Calu3 (cell line): ENCODE data around the gene PNMA1. TPM values are rescaled to one million over a fixed set of nuclear protein-coding genes. Genes with fewer than 3 reads are reported as not detected.

Experiments used
- BruUV-seq: library from RNA; stranded (reverse); fragments of 400-500 nt; replicated peaks from 2 replicates; lab custom pipeline; 2021; lab: Mats Ljungman, UMichigan
- CTCF ChIA-PET: fragments of 300-600 bp; sonication (Branson Sonifier 250); formaldehyde crosslinking; loops from one replicate; lab custom pipeline; 2022; ENCODE audit warnings: antibody characterized with exemption; lab: Charles Lee
- DNase-seq: peaks from one replicate; pipeline ENCODE4 v3.0.0; 2022
- H3K27ac Mint-ChIP-seq: one replicate; pipeline ENCODE4 v1.8.0; 2022; ENCODE audit warnings: mixed read lengths; ENCODE audit not compliant: unreplicated experiment
- H3K27me3 Mint-ChIP-seq: one replicate; pipeline ENCODE4 v1.8.0; 2022; ENCODE audit warnings: mixed read lengths; ENCODE audit not compliant: unreplicated experiment
- H3K36me3 Mint-ChIP-seq: one replicate; pipeline ENCODE4 v1.8.0; 2022; ENCODE audit warnings: mild to moderate bottlenecking, moderate library complexity, mixed read lengths; ENCODE audit not compliant: insufficient read depth, unreplicated experiment
- H3K4me1 Mint-ChIP-seq: one replicate; pipeline ENCODE4 v1.8.0; 2022; ENCODE audit warnings: mild to moderate bottlenecking, low read depth, mixed read lengths; ENCODE audit not compliant: unreplicated experiment
- H3K4me3 Mint-ChIP-seq: one replicate; pipeline ENCODE4 v1.8.0; 2022; ENCODE audit warnings: mild to moderate bottlenecking, low read depth, moderate library complexity, mixed read lengths; ENCODE audit not compliant: unreplicated experiment
- H3K9me3 Mint-ChIP-seq: one replicate; pipeline ENCODE4 v1.8.0; 2022; ENCODE audit warnings: low read depth, mixed read lengths; ENCODE audit not compliant: unreplicated experiment
- CTCF ChIP-seq: fragments of 200-600 bp; IDR thresholded peaks from one replicate; pipeline ENCODE4 v1.8.0; 2022; ENCODE audit warnings: antibody characterized with exemption; ENCODE audit not compliant: unreplicated experiment
- intact Hi-C: fragments of 100-400 bp; cut with micrococcal nuclease; formaldehyde crosslinking; loops from one replicate; pipeline ENCODE4 v1.10.0; 2022; ENCODE audit not compliant: unreplicated experiment
- total RNA-seq: library from RNA; stranded (reverse); gene quantifications from 2 replicates; pipeline ENCODE4 v1.2.3, GENCODE V29; 2022

PNMA1 gene
- total RNA-seq, 1 experiment from 2014 or later, result 37.2 TPM

GRCh38 chr14:73719361-73719760 lies 5.2 kb upstream of the PNMA1 start:
- intact Hi-C loops, result no loop called here
- BruUV-seq, result no TSS peak
- Mint-ChIP-seq H3K4me3 (no peak overlapping the region), H3K9me3 (no peaks in the 10 kb centered on the region), H3K4me1 (peaks cover 14% of the 10 kb centered on the region), H3K27me3 (no peaks in the 10 kb centered on the region), H3K27ac (no peak overlapping the region), H3K36me3 (peaks cover 45% of the 10 kb centered on the region)
- CTCF ChIA-PET, result no interaction called here
- DNase-seq, result no peak
- TF ChIP-seq CTCF, result no peak

GRCh38 chr14:73718418-73719251 lies 4.5 kb upstream of the PNMA1 start:
- Mint-ChIP-seq H3K9me3 (no peaks in the 10 kb centered on the region), H3K4me1 (peaks cover 7% of the 10 kb centered on the region), H3K27me3 (no peaks in the 10 kb centered on the region), H3K4me3 (no peak overlapping the region), H3K36me3 (peaks cover 44% of the 10 kb centered on the region), H3K27ac (no peak overlapping the region)
- TF ChIP-seq CTCF, result no peak
- intact Hi-C loops, result no loop called here
- CTCF ChIA-PET, result no interaction called here
- no peak for DNase-seq
- no TSS peak for BruUV-seq

GRCh38 chr14:73717711-73718417 lies 3.7 kb upstream of the PNMA1 start:
- TF ChIP-seq CTCF, result no peak
- Mint-ChIP-seq H3K4me3 (no peak overlapping the region), H3K27me3 (no peaks in the 10 kb centered on the region), H3K9me3 (no peaks in the 10 kb centered on the region), H3K27ac (no peak overlapping the region), H3K36me3 (peaks cover 47% of the 10 kb centered on the region), H3K4me1 (no peaks in the 10 kb centered on the region)
- DNase-seq, result no peak
- CTCF ChIA-PET, result no interaction called here
- intact Hi-C loops, result no loop called here
- BruUV-seq, result no TSS peak

- Mint-ChIP-seq H3K9me3 (no peaks in the 10 kb centered on the region), H3K4me3 (no peak overlapping the region), H3K27me3 (no peaks in the 10 kb centered on the region), H3K4me1 (no peaks in the 10 kb centered on the region), H3K27ac (no peak overlapping the region), H3K36me3 (peaks cover 53% of the 10 kb centered on the region)
- BruUV-seq, result no TSS peak
- CTCF ChIA-PET, result no interaction called here
- no peak for TF ChIP-seq CTCF
- intact Hi-C loops, result no loop called here
- no peak for DNase-seq
Measured at GRCh38 chr14:73717266-73717665, 3.1 kb upstream of the PNMA1 start.
